SIG-M5 treated with dmso at 0.1 percent for 504 hours (cell line): ENCODE data around the gene GRIN2A.

ENCODE experiments used
- DNase-seq: peaks from one replicate; lab custom pipeline; 2025; ENCODE audit not compliant: unreplicated experiment; lab: John Stamatoyannopoulos, UW

Gene GRIN2A

DNA sequence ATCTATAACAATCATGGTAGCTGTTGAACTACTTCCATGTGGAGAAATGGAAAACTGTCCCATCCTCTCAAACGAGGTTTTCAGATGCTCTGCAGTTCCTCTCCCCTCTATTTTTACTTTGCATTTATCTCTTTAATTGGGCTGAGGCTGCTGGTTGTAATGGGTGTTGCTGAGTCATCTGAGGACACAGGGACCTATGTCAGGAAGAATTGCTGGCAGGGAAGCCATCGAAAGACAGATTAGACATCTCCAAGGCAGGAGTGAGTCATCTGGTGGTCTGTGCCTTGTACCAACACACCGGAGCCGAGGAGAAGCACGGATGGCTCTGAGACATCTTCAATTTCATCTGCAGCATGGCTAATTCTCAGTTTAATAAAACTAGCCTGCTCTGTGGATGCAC lies 394.5 kb downstream of the GRIN2A start:
- DNase-seq = no peak

DNA sequence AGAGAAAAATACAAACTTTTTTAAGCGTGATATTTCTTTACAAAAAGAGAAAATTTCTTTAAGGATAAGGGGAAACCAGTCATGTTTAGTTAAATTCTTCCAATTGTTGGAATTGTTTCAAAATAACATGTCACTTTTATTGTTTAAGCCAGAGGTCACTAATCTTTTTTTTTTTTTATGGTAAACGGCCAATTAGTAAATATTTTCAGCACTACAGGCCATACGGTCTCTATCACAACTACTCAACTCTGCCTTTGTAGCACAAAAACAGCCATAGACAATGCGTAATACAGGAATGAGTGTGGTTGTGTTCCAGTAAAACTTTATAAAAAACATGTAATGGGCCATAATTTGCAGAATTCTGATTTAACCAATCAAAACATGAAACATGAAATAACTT lies 401.4 kb downstream of the GRIN2A start:
- no peak for DNase-seq

DNA sequence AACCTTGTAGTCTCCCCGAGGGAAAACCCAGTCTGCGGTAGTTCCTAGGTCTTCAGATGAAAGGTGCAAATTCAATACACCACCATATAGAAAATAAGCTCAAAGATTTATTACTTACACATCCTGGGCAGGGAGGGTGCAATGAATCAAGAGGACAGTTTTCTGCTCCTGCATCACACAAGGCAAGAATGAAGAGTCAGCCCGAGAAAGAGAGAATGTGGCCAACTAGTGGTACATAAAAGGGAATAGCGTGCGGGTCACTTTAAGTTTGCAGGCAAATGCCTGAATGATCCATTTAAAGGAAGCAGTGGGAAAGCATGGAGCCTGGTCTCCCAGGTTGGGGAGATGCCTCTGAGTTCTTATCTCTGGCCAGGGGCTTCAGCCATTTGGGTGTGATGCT lies 403.4 kb downstream of the GRIN2A start:
- no peak for DNase-seq

DNA sequence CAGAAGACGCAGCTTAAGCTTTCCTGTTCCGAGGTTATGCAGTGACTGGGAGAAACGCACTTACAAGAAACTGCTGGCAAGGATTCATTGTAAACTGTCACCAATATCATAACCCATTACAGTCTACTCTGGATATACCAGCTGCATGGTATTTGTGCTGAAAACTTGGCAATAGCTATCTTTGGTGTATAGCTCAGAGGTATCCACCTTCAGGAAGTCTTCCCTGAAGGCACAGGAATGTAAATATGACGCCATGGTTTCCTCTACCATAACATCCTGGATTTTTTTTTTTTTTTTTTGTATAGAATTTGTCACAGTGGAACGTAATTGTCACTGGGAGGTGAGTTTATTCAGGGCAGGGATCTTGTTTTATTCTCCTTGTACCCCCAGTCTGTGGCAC lies 406.2 kb downstream of the GRIN2A start:
- DNase-seq = no peak

DNA sequence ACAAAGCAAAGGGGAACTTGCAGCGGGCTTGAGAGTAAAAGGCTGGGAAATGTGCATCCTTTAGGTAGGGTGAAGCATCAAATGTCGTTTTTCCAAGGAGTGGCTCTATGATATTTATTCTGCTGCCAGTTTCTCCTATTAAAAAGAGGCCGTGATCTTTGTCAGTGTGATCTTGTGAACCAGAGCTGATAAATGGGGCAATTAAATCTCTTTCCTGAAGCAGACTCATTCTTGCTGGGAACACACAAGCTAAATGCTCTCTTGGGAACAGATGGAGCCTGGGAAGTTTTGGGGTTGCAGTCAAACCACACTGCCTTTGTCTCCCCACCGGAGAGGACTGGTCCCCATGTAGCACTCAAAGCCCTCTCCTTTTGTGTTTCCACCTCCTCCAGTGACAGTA lies 408.9 kb downstream of the GRIN2A start:
- DNase-seq = no peak

DNA sequence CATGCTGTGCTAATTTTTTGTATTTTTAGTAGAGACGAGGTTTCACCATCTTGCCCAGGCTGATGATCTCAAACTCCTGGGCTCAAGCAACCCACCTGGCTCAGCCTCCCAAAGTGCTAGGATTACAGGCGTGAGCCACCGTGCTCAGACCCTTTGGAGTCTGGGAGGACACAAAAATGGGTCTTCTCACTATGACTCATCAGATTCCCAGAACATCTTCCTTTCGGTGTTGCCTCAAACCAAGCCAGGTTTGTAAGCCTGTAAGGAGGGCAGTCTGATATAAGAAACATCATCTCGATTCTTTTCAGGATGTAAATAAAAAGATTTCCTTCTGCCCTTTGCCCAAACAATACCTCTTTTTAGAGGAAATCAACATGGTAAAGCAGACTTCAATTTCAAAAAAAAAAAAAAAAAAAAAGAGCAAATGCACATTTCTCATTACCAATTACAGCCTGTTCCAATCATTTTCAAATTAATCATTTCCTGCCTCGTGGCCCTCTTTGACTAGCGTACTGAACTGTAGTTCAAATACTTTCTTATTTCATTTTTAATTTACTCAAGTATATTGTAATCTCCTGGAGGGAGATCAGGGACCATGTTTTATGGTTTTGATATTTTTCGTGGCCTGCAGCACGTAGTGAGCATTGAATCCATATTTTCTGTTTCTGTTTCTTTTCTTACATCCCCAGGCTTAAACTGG lies 409.6 kb downstream of the GRIN2A start:
- DNase-seq = no peak

DNA sequence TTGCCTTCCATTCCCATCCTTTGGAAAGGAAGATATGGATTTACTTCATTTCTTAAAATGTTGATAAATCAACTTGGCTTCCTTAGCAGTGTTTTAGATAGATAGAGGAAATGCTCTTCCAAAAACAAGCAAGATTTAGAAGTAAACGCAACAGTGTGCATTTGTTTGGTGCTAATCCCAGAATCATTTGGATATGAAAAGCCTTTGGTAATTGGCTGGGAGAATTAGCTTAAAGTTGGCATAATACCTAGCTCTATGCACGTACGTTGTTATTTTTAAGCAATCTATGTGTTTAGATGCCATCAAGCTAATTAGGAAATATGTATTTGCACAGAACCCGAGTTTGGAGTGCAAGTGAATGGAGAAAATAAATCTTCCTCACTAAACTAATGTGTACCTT lies 415.3 kb downstream of the GRIN2A start:
- no peak for DNase-seq

DNA sequence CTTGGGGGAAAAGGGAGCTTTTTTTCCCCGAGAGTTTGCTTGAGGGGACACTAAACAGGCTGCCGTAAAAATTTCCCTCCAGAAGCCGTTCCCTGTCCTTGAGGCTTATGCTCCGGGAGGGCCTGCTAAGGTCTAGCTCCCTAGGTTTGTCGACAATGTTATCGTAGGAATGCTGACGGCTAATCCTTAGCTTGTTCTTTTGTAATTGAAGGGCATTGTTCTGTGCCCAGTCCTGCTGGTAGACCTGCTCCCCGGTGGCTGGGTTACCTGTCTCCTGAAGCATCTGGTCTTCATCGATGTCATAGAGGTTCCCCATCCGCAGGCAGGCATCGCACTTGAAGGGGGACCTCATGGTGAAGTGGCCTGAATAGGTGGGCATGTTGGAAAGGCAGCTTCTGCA lies 418.7 kb downstream of the GRIN2A start:
- no peak for DNase-seq

DNA sequence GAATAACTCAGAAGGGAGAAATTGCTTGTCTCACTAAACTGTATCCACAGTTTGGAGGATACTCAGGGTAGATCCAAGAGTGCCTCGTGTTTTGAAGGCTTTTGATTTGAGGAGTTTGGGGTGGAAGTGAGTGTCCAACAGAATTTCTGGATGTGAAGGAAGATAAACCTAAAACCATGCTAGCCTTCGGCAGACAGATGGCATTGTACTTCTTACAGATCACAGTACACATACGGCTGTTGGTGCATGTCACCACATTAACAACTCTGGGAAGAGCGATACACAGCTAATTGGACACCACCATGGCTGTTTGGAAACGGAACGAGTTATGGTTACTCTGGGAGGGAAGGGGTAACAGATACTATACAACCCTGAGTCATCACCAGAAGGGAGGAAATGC lies 420.4 kb downstream of the GRIN2A start:
- no peak for DNase-seq

DNA sequence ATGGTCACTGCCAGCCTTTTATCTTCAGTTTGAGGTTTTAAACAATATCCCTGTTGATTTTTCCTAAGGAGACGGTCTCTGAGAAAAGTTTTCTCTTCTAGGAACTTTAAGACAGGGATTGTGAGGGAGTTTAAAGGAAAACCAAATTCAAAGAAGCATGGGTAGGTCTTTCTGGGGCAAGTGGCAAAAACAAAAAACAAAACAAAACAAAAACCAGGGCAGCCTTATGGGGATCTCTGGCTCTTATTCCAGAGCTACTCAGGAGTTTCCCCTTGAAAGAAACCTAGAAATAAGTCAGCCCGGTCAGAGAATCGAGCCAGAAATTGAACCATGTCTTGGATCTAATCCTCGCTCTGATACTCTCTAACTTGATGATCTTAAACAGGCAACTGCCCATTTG lies 424.5 kb downstream of the GRIN2A start:
- DNase-seq = no peak

DNA sequence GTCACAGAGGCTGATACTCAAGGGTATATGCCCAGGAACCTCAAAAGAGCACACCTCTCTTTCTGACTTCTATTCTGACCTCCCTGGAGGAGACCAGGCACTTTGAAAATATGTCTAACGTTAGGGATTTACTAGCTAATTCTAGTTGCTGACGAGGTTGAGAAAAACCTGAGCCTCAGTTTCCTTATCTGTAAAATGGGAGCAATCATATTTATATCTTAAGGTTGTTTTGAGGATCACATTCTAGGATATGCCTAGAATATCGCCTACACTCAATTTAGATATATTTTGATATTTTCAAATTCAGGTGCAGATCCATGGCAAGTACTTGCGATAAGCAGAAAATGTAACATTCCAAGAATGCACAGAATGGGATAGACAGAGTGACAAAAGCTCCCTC lies 425.8 kb downstream of the GRIN2A start:
- DNase-seq = no peak

DNA sequence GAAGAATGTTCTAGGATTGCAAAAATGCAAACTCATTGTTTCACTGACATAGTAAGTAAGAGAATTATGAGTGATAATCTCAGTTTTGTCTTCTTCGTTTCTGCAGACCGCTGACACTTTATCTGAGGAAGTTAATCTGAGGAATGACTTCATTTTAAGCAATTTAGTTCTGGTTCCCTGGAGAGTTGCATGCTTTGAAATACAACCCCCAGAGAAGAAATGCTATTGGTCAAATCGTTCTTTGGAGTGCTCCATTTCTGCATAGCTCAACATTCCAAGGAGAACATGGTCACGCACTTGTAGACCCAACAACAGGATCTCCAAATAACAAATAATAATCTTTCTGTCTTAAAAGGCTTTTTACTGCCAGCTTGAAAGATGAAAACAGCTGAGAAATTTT lies 427.1 kb downstream of the GRIN2A start:
- DNase-seq = no peak

DNA sequence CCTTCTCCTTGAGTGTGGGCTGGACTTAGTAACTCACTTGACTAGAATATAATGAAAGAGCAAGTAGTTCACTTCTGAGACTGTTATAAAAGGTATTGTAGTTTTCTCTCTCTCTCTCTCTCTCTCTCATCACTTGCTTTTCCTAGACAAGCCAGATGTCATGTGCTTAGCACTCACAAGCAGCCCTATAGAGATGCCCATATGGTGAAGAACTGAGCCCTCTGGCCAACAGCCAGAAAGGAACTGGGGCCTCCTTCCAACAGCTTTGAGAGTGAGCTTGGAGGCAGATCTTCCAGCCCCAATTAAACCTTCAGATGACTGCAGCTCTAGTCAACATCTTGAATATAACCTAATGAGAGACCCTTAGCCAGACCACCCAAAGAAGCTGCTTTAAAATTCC lies 440.5 kb downstream of the GRIN2A start:
- no peak for DNase-seq

DNA sequence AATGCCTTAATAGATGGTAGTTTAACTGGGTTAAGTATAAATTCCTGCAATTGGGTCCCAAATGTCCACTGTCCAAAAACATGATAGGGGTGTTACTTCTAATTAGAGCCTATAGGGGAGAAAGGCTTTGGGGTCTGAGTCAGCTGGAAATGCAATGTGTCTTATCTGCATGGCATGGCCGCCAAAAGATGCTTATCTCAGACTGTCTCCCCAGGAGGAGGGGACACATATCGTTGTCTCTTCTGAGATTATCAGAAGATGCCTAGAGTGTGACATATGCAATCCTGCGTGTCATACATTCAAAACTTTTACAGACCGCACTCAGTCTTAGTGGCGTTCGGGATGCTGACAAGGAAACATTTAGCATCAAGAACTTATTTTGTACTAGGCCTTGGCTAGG lies 442.9 kb downstream of the GRIN2A start:
- DNase-seq = no peak

DNA sequence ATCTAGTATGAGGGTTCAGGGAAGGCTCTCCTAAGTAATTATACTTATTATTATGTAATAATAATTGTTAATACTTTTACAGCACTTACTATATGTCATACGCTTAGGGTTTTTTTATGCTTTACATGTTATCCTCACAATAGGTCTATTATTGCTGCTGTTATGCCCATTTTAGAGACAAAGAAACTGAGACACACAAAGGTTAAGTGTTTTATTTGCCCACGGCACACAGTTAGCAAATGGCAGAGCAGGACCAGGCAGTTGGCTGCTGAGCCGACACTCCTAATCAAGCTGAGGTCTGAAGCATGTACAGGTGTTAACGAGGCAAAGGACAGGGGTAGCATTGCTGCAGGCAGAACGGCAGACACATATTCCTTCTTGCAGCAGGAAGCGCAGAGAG lies 443.5 kb downstream of the GRIN2A start:
- no peak for DNase-seq

DNA sequence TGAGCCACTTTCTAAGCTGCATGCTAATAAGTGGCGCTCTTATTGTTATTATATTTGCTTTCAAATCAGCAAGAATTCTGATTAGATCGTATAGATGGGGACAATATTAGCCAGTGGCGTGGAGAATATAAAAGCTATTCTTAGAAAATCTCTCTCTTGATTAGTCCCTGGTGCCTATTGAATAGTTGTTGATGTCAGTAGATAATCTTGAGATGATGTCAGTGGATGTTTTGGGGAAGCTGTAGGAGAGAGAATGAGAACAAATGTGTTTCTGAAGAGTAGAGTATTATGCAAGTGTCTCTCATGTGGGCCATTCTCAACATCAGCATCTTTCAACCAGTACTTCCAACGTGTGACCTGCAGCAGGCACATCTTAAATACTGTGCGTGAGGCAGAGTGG lies 445.7 kb downstream of the GRIN2A start:
- DNase-seq = no peak

DNA sequence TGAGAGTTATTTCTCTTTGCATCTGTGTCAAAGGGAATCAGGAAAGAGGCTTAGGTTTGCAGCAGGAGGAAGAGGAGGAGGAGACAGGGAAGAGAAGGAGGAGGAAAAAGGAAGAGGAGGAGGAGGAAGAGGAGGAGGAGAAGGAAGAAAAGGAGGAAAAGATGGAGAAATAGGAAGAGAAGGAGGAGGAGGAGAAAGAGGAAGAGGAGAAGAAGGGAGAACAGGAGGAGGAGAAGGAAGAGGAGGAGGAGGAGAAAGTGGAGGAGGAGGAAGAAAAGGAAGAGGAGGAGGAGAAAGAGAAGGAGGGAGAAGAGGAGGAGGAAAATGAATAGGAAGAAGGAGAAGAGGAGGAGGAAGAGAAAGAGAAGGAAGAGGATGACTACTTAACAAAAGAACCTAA lies 459.1 kb downstream of the GRIN2A start:
- DNase-seq = no peak

DNA sequence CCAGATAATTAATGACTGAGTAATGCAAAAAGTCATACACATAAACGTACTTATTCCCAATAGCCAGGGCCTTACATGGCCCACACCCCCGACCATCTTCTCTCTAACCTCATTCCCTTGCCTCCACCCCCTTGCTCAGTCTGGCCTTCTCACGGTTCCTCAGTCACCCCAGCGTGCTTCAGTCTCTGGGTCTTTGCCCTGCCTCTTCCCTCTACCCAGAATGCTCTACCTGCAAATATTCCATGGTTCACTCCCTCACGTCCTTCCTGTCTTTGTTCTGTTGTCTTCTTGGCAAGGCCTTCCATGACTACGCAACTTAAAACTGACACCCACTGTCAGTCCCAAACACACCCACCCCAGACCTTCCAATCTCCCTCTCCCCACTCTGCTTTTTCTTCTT lies 468.3 kb downstream of the GRIN2A start:
- no peak for DNase-seq

DNA sequence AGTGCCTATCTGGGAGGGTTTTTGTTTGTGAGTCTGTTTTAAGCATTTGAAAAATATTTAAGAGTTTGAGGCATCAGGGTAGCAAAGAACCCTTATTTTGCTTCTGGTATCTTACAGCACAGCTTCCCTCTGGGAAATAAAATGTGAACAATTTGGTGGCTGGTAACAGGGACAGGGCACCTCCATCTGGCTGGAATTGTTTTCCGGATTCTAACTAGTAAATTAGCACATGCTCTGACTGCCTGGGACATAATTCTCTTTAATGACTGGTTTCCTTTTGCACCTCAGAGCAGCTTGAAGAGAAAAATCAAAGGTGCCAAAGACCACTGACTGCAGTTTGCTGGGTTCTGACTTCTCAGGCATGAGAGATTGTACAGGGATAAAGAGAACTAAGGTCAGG lies 469.1 kb downstream of the GRIN2A start:
- DNase-seq = no peak

DNA sequence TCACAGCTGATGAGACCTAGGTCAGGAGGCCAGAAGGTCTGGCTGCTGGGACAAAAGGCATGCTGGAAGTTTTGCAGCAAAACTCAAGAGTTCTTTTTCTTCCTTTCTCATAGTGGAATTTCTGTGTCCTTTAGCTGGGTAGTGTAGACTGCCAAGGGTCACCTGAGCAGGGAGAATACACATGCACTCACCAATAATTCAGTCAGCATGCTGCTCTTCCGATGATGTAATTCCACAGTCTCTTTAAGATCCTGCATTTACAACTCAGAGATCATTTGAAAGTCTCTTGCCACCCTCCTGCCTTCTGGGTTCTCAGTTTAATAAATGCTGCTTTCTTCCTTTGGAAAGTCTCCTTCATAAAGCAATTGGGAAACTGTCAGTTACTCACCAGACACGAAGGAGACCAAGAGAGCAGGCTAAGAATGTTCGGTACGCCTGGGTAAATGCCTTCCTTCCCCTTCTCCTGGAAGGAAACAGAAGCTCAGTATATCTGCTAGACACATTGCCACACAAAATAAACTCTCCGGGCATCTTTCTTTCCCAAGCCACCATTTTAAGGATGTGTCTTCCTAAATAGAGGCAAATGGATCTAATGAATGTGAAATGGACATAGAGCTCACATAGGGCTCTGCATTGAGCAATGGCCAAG lies 473.1 kb downstream of the GRIN2A start:
- no peak for DNase-seq

DNA sequence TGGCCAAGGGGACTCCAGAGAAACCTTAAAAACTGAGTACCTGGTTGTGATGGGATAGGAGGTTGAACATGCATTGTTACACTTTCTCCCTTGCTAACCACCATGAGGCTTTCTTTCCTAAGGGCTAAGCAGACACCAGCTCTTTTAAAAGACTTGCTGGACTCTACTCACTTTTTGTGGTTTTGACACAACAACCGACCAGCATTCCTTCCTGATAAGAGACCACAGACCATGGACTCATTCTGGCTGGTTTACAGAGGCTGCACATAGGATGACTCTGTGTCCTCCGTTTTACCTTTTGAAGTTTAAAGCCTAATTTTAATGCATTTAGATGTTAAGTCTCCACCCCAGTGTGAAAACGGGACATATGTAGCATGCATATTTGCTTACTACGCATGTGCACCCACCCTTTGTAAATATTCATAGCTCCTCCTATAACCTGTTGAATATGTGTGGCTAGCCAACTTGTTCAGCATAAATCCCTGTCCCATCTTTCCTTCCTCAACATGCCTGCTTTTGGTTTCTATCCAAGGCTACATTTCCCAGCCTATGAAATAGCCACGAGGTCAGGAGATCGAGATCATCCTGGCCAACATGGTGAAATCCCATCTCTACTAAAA lies 475.9 kb downstream of the GRIN2A start:
- no peak for DNase-seq

DNA sequence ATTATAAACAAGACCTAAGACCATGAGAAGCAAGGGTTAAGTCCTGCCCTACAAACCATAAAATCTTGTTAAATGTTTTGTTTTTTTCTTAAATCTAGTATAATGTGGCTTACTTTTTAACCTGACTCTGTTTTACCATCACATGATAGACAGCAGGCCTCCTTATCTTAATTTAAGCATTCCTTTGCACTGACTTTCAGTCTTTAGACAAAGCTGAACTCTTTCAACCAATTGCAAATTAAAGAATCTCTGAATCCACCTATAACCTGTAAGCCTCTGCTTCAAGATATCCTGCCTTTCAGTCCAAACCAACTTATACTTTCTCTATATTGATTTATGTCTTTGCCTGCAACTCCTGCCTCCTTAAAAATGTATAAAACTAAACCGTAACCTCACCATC lies 478.5 kb downstream of the GRIN2A start:
- no peak for DNase-seq
